PC-3 (cell line): ENCODE results near the gene RDX.

ENCODE experiments used
- CTCF ChIP-seq: fragments of 300-600 bp; sonication (generic); conservative IDR thresholded peaks from 2 replicates; pipeline ENCODE4 v1.5.1; 2017; ENCODE audit warnings: antibody characterized with exemption, low read depth, mild to moderate bottlenecking, low read length
- EZH2 ChIP-seq: fragments of 300-600 bp; sonication (generic); IDR thresholded peaks from one replicate; pipeline ENCODE4 v1.6.1; 2017; ENCODE audit warnings: antibody characterized with exemption, mild to moderate bottlenecking, low read length; ENCODE audit not compliant: unreplicated experiment

DNA sequence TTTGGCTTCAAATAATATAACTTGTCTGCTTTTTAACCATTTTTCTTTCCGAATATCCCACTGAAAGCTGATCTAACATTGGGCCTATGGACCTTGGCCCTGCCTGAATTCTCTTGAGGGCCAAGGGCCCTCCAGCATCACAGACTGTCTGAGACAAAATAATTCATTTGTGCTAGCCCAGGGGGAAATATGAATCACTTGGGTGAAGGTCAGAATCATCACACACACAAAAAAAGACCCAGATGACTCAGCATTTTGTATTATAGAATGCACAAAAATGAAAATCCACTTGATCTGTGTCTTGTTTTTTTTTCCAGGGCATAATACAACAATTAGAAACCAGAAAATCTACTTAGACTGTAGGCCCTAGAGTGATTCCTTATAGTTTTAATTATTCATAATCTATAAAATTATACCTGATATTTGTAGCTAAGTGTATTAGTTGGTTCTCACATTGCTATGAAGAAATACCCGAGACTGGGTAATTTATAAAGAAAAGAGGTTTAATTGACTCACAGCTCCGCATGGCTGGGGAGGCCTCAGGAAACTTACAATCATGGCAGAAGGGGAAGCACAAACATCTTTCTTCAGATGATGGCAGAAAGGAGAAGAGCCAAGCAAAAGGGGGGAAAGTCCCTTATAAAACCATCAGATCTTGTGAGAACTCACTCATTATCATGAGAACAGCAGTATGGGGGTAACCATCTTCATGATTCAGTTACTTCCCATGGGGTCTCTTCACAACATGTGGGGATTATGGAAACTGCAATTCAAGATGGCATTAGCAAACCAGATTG, 15.6 kb upstream of the RDX start:
- TF ChIP-seq CTCF (no peak), EZH2 (no peak)
